ENCODE data around the gene CHAT. TPM values are rescaled to one million over a fixed set of nuclear protein-coding genes. Genes with fewer than 3 reads are reported as not detected.

Gene CHAT
- total RNA-seq, 4 donors from 2014 or later = not detected

DNA sequence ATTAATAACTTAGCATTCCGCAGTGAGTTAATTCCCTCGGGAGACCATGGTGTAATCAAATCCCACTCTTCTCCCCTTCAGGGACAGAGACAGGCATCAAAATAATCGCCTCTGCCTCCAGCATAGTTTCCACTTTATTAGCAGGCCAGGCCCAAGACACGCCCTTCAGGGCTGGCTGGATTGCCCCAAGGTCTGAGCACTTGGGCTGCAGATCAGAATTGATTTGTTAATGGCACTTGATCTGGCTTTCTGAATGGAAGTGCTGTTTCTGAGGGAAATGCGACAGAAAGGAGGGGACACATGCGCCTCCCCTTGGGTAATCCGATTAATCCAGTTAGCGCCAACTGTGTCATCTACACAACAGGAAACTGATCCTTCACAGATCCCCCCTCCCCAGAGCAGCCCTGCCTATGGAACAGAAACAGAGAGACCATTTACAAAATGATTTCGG is 15.6 kb downstream of the CHAT start:
- Histone ChIP-seq H3K4me3 (no peak overlapping the region), H3K4me1 (no peaks in the 10 kb centered on the region), H3K27me3 (peaks cover 0 to 22% (median 0%) of the 10 kb centered on the region in 4 donors), H3K36me3 (no peaks in the 10 kb centered on the region), H3K9me3 (no peaks in the 10 kb centered on the region), H3K27ac (no peak overlapping the region)
- WGBS, 2 donors = 51 to 63% methylated on average over 7 of the region's 9 CpGs
- TF ChIP-seq POLR2A (IDR thresholded peaks at IDR 0.05) = no peak
- intact Hi-C loops (cut with DNase I) = no loop called here
- DNase-seq = no peak

DNA sequence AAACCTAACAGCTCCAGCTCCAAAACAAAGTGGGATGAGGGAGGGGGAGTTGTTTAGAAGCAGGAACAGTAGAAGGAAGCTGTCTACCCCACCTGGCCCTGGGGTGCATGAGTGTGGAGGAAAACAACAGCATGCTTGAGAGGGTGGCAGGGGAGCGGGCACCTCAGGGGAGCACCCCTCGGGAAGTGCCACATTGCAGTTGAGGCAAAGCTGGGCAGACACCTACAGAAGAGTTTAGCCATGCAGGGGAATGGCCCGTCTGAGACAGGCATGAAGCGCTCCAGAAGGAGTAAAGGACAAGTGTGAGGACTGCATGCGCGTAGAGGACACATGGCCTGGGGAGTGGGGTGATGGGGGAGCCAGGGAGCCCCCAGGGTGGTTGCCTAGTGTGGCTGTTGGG is 18.1 kb downstream of the CHAT start:
- no peak for TF ChIP-seq POLR2A (IDR thresholded peaks at IDR 0.05)
- TF ChIP-seq, protein P1, sequence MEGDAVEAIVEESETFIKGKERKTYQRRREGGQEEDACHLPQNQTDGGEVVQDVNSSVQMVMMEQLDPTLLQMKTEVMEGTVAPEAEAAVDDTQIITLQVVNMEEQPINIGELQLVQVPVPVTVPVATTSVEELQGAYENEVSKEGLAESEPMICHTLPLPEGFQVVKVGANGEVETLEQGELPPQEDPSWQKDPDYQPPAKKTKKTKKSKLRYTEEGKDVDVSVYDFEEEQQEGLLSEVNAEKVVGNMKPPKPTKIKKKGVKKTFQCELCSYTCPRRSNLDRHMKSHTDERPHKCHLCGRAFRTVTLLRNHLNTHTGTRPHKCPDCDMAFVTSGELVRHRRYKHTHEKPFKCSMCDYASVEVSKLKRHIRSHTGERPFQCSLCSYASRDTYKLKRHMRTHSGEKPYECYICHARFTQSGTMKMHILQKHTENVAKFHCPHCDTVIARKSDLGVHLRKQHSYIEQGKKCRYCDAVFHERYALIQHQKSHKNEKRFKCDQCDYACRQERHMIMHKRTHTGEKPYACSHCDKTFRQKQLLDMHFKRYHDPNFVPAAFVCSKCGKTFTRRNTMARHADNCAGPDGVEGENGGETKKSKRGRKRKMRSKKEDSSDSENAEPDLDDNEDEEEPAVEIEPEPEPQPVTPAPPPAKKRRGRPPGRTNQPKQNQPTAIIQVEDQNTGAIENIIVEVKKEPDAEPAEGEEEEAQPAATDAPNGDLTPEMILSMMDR (IDR thresholded peaks at IDR 0.05) = no peak
- intact Hi-C loops (cut with DNase I) = no loop called here
- Histone ChIP-seq H3K4me3 (no peak overlapping the region), H3K36me3 (no peaks in the 10 kb centered on the region), H3K4me1 (no peaks in the 10 kb centered on the region), H3K27ac (no peak overlapping the region), H3K9me3 (no peaks in the 10 kb centered on the region), H3K27me3 (peaks cover 0 to 18% (median 0%) of the 10 kb centered on the region in 4 donors)
- no peak for DNase-seq
- 88 to 89% methylated on average over 6 of the region's 6 CpGs for WGBS, 2 donors

DNA sequence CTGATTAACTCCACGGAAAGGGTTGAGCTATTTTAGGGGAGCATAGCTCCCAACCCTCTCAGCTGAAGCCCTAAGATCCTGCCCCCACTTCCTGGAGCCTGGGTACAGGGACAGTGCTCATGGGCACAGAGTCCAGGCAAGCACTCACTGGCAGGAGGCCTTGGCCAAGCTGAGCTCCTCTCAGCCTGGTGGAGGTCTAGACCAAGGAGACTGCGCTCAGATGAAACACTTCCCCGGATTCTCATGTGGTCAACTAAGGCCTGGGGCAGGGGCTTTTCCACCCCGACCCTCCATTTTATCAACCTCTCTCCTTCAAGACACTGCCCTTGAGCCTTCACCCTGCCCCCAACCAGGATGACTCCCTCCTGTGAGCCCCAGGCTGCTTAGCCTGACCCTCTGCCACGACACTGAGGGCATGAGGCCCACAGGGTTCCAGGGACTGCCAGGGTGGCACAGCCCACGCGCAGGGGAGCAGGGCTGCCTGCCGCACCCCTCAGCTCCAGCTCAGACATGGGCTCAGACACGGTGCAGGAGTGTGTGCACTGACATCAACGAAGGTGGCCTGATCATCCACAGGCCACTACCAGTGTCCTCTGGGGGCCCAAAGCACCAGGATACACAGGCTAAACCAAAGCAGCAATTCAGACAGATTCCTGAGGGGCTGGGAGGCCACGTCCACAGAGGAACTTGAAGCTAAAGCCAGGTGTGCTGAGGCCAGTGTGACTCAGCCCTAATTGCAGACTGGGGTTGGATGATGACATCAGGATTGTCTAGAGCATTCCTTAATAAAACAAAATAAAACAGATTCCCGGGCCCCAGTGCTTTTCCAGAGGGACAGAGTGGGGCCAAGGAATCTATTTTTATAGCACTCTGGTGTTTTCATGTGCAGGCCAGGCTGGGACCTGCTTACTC is 18.8 kb downstream of the CHAT start:
- no peak for DNase-seq

DNA sequence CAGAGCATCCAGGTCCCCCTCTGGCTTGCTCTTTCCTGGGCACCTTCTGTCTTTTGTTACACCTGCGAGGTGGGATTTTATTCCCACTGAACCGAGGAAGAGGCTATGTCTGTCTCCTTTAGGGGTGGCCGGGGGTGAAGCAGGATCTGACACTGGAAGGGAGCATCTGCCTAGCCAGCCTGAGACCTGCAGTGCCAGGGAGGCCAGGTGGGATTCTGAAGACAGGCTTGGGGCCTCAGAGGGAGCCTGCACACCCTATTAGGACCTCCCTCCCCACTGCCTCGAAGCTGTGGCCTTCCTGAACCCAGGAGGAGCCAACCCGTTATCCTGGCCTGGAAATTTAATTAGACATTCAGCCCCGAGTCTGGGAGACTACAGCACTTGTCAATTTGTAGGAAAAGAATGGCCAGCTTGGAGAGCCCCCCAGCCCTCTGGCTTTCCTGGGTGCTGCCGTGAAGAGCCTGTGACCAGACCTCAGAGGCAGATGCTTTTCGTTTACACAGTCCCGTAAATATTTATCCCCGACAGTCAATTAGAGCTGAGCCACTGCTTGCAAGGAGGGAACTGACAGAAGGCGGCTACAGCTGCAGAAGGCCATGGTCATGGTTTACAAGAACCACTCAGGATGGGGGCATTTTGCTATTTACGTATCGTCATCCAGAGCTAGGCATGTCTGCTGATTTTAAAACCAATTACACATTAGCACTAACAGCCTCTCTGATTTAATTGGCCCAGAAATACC is 19.7 kb downstream of the CHAT start:
- intact Hi-C loops (cut with DNase I) = no loop called here
- H3K36me3 ChIP-seq = no peaks in the 10 kb centered on the region
- WGBS, 2 donors = 27 to 39% methylated on average over 7 to 9 of the region's 13 CpGs
- TF ChIP-seq, protein P1 (IDR thresholded peaks at IDR 0.05) = no peak
- no peak for TF ChIP-seq POLR2A (IDR thresholded peaks at IDR 0.05)
- no peaks in the 10 kb centered on the region for H3K4me1 ChIP-seq
- no peak overlapping the region for H3K27ac ChIP-seq
- peaks cover 0 to 18% (median 0%) of the 10 kb centered on the region in 4 donors for H3K27me3 ChIP-seq
- H3K4me3 ChIP-seq = no peak overlapping the region
- no peak for DNase-seq
- H3K9me3 ChIP-seq = no peaks in the 10 kb centered on the region

More for the DNA sequence above, 18.8 kb downstream of the CHAT start:
- Histone ChIP-seq H3K9me3 (no peaks in the 10 kb centered on the region), H3K36me3 (no peaks in the 10 kb centered on the region), H3K4me3 (no peak overlapping the region), H3K27me3 (peaks cover 0 to 18% (median 0%) of the 10 kb centered on the region in 4 donors), H3K27ac (no peak overlapping the region), H3K4me1 (no peaks in the 10 kb centered on the region)
- WGBS, 2 donors = 47 to 67% methylated on average over 5 to 12 of the region's 12 CpGs
- no peak for TF ChIP-seq POLR2A (IDR thresholded peaks at IDR 0.05)
- TF ChIP-seq, protein P1 (IDR thresholded peaks at IDR 0.05) = no peak
- intact Hi-C loops (cut with DNase I) = no loop called here

DNA sequence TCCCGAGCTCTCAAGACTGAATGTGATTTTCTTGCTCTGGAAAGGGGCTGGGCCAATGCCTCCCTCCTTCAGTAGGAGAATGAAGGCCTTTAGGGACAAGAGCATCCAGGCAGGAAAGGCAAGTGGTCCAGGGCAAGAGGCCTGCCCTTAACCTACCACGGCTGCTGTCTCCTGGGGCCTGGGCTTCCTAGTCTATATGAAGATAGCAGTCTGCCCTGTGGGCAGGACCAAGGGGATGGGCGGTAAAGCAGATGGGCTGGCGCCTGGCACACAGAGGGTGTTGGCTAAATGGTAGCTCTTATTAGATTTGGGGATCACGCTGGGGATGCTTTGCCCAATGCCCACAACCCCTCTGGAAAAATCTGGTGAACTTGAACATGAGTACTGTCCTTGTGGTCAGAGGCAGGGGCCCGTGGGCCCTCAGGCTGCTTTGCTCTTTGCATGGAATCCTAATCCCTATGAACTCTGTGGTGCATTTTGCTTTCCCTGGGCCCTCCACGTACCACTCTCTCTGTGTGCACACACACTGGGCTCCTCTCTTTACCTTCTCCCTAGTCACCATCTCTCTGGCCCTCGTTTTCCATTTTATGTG is 20.3 kb downstream of the CHAT start:
- Histone ChIP-seq H3K27me3 (peaks cover 0 to 22% (median 0%) of the 10 kb centered on the region in 4 donors), H3K27ac (no peak overlapping the region), H3K9me3 (no peaks in the 10 kb centered on the region), H3K4me3 (no peak overlapping the region), H3K36me3 (no peaks in the 10 kb centered on the region), H3K4me1 (no peaks in the 10 kb centered on the region)
- WGBS, 2 donors = 67 to 68% methylated on average over 6 to 8 of the region's 8 CpGs
- TF ChIP-seq, protein P1 (IDR thresholded peaks at IDR 0.05) = no peak
- no peak for TF ChIP-seq POLR2A (IDR thresholded peaks at IDR 0.05)
- intact Hi-C loops (cut with DNase I) = no loop called here
- DNase-seq = no peak

All from esophagus squamous epithelium (tissue), 5 donors.